OCI-LY7 (cell line): Measurements from ENCODE around the gene RPS6KL1.

Source experiments
- EZH2phosphoT487 ChIP-seq: fragments of 200-600 bp; sonication (generic); IDR thresholded peaks from 2 replicates; pipeline ENCODE4 v1.6.1; 2018; ENCODE audit warnings: low read depth, borderline replicate concordance, mild to moderate bottlenecking, mixed run types, antibody characterized with exemption, low read length, moderate library complexity, mixed read lengths
- TF ChIP-seq, protein P1 (sequence below): fragments of 200-600 bp; sonication (generic); conservative IDR thresholded peaks from 2 replicates; pipeline ENCODE4 v1.5.1; 2014; ENCODE audit warnings: mild to moderate bottlenecking, antibody characterized with exemption, low read length, moderate library complexity, mixed read lengths

DNA sequence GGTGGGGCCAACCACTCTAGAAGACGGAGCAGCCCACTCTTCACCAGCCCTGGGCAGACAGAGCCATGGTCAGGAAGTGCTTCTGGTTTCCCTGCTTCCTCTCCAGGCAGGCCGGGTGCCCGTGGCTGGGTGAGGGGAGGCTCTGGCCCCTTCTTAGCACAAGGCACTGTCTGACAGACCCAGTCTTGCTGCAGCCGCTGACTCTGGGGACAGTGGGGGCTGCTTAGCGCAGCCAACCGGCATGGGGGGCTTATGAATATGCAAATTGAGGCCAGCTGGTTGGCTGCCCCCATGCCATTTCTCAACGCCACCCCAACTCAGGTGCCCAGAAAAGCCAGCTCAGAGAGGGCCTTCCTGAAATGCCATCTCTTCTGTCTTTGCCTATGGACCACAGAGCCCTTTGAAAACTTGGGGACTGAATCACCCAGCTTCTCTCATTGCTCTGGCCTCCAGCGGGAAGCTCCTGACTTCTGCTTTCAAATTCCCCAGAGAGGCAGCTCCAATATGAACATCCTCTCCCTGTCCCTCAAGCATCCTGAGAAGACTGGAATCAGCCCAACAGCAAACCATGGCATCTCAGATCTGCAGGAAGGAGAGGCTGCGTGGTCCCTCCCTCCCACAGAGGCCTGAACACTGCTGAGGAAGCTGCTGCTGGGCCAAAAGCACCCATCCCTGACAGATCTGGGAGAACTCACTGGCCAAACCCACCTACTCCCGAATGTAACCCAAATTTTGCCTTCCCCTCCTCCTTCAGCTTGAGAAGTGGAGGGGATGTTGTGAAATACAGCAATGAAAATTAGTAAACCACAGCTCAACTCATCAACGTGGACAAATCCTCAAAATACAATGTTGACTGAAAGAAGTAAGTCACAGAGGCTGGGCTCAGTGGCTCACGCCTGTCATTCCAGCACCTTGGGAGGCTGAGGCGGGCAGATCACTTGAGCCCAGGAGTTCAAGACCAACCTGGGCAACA, 46.8 kb downstream of the RPS6KL1 start, which contains the start of gene PROX2:
- TF ChIP-seq, protein P1, sequence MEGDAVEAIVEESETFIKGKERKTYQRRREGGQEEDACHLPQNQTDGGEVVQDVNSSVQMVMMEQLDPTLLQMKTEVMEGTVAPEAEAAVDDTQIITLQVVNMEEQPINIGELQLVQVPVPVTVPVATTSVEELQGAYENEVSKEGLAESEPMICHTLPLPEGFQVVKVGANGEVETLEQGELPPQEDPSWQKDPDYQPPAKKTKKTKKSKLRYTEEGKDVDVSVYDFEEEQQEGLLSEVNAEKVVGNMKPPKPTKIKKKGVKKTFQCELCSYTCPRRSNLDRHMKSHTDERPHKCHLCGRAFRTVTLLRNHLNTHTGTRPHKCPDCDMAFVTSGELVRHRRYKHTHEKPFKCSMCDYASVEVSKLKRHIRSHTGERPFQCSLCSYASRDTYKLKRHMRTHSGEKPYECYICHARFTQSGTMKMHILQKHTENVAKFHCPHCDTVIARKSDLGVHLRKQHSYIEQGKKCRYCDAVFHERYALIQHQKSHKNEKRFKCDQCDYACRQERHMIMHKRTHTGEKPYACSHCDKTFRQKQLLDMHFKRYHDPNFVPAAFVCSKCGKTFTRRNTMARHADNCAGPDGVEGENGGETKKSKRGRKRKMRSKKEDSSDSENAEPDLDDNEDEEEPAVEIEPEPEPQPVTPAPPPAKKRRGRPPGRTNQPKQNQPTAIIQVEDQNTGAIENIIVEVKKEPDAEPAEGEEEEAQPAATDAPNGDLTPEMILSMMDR, result no peak
- TF ChIP-seq EZH2phosphoT487, result no peak
